CD4-positive, alpha-beta memory T cell (primary cell): Measurements from ENCODE around the gene SLC25A4. TPM values are rescaled to one million over a fixed set of nuclear protein-coding genes. Genes with fewer than 3 reads are reported as not detected.
"Not testable (repeated sequence)": the region's sequence is repeated elsewhere in the genome, so short reads cannot be mapped to it uniquely, and the experiment has no call there.

Experiments used
- CTCF ChIA-PET: fragments of 350-600 bp; sonication (Branson Sonifier 250); formaldehyde crosslinking; loops from one replicate; lab custom pipeline; 2021; ENCODE audit warnings: inconsistent platforms; ENCODE audit not compliant: partially characterized antibody; lab: Charles Lee
- POLR2A ChIA-PET: fragments of 350-600 bp; sonication (Branson Sonifier 250); formaldehyde crosslinking; loops from one replicate; lab custom pipeline; 2021; ENCODE audit not compliant: partially characterized antibody; lab: Charles Lee
- DNase-seq, 5 donors: peaks; one replicate each; pipeline versions ENCODE4 v3.0.0 to v3.0.0-alpha.2; 2020 to 2022; ENCODE audit warnings: mixed read lengths in 1 of 5
- H3K27ac ChIP-seq: one replicate; pipeline ENCODE4 v1.7.0; 2013; ENCODE audit warnings: low read depth, low read length
- H3K27me3 ChIP-seq: 2 replicates; pipeline ENCODE4 v1.7.0; 2013; ENCODE audit warnings: mild to moderate bottlenecking, low read length, moderate library complexity; ENCODE audit not compliant: insufficient read depth
- H3K36me3 ChIP-seq: 2 replicates; pipeline ENCODE4 v1.7.0; 2013; ENCODE audit warnings: mild to moderate bottlenecking, low read length, moderate library complexity; ENCODE audit not compliant: insufficient read depth
- H3K4me1 ChIP-seq: 2 replicates; pipeline ENCODE4 v1.7.0; 2013; ENCODE audit warnings: mild to moderate bottlenecking, low read length, moderate library complexity; ENCODE audit not compliant: insufficient read depth
- H3K4me3 ChIP-seq, 2 donors: one replicate each; pipeline ENCODE4 v1.7.0; 2013; ENCODE audit warnings: low read length in 2 of 2, mild to moderate bottlenecking in 1 of 2
- H3K9me3 ChIP-seq, 2 donors: one replicate each; pipeline ENCODE4 v1.7.0; 2013; ENCODE audit warnings: low read length in 2 of 2, control low read depth in 1 of 2; ENCODE audit not compliant: control insufficient read depth in 1 of 2
- H3K27ac Mint-ChIP-seq, 7 donors: one replicate each; pipeline ENCODE4 v1.8.0; 2020 to 2021; ENCODE audit warnings: mixed read lengths in 7 of 7, mild to moderate bottlenecking in 6 of 7, inconsistent platforms in 3 of 7, moderate library complexity in 3 of 7
- H3K27me3 Mint-ChIP-seq, 2 donors: one replicate each; pipeline ENCODE4 v1.8.0; 2020 to 2021; ENCODE audit warnings: mixed read lengths in 2 of 2
- H3K36me3 Mint-ChIP-seq, 2 donors: one replicate each; pipeline ENCODE4 v1.8.0; 2020 to 2021; ENCODE audit warnings: mixed read lengths in 2 of 2, inconsistent platforms in 1 of 2, mild to moderate bottlenecking in 1 of 2
- H3K4me1 Mint-ChIP-seq, 4 donors: one replicate each; pipeline ENCODE4 v1.8.0; 2020 to 2021; ENCODE audit warnings: mixed read lengths in 4 of 4, mild to moderate bottlenecking in 1 of 4
- H3K4me3 Mint-ChIP-seq, 8 donors: one replicate each; pipeline ENCODE4 v1.8.0; 2020 to 2021; ENCODE audit warnings: mixed read lengths in 8 of 8, mild to moderate bottlenecking in 7 of 8, moderate library complexity in 6 of 8, inconsistent platforms in 3 of 8
- H3K9me3 Mint-ChIP-seq, 8 donors: one replicate each; pipeline ENCODE4 v1.8.0; 2020 to 2021; ENCODE audit warnings: mixed read lengths in 8 of 8, mild to moderate bottlenecking in 5 of 8, inconsistent platforms in 3 of 8, moderate library complexity in 1 of 8
- intact Hi-C: fragments of 100-400 bp; cut with micrococcal nuclease; formaldehyde crosslinking; loops from one replicate; pipeline ENCODE4 v1.15.1; 2023
- polyA plus RNA-seq, 2 donors: library from polyadenylated mRNA; unstranded; fragments of 300-500 nt; fragmentation: Illumina TruSeq; gene quantifications; one replicate each; pipeline ENCODE4 v1.2.3, GENCODE V29; 2021
- total RNA-seq, 2 experiments: library from RNA; stranded (reverse); gene quantifications; one replicate each; pipeline ENCODE4 v1.2.3, GENCODE V29; 2021

The SLC25A4 gene
- total and polyA plus RNA-seq, 4 experiments from 2014 or later: 6.4 to 9.0 (median 7.5) TPM

GRCh38 chr4:185119467-185119866, 23.6 kb upstream of the SLC25A4 start:
- H3K4me3 ChIP-seq, intact Hi-C loops, H3K4me1 Mint-ChIP-seq, H3K36me3 ChIP-seq, H3K27me3 ChIP-seq, DNase-seq, H3K27ac ChIP-seq, H3K4me3 Mint-ChIP-seq, H3K9me3 Mint-ChIP-seq, POLR2A ChIA-PET, H3K36me3 Mint-ChIP-seq, H3K9me3 ChIP-seq, H3K27ac Mint-ChIP-seq, H3K4me1 ChIP-seq: not testable (repeated sequence)
- CTCF ChIA-PET: interaction anchor here (1.9 kb wide), 1 partner anchor 15 kb away, joined by 8 read pairs; no protein-coding TSS in a partner anchor
- peaks cover 12 to 14% of the 10 kb centered on the region in 2 donors for H3K27me3 Mint-ChIP-seq

GRCh38 chr4:185119927-185120630, 23.0 kb upstream of the SLC25A4 start:
- no peak overlapping the region for H3K27ac Mint-ChIP-seq
- H3K4me3 Mint-ChIP-seq: no peak overlapping the region
- peaks cover 6 to 7% (median 6%) of the 10 kb centered on the region in 4 donors for H3K4me1 Mint-ChIP-seq
- ChIA-PET POLR2A (no interaction called here), CTCF (interaction anchor here (1.9 kb wide), 1 partner anchor 14 kb away, joined by 8 read pairs; no protein-coding TSS in a partner anchor)
- H3K9me3 Mint-ChIP-seq: peaks cover 0 to 2% (median 0%) of the 10 kb centered on the region in 8 donors
- no peaks in the 10 kb centered on the region for H3K36me3 Mint-ChIP-seq
- Histone ChIP-seq H3K36me3 (no peaks in the 10 kb centered on the region), H3K9me3 (no peaks in the 10 kb centered on the region), H3K27me3 (no peaks in the 10 kb centered on the region), H3K27ac (no peak overlapping the region), H3K4me1 (peaks cover 5% of the 10 kb centered on the region), H3K4me3 (no peak overlapping the region)
- intact Hi-C loops: no loop called here
- H3K27me3 Mint-ChIP-seq: peaks cover 14 to 16% of the 10 kb centered on the region in 2 donors
- no peak for DNase-seq

- H3K27me3 Mint-ChIP-seq: peaks cover 16 to 19% of the 10 kb centered on the region in 2 donors
- Histone ChIP-seq H3K36me3 (no peaks in the 10 kb centered on the region), H3K4me3 (no peak overlapping the region), H3K9me3 (no peaks in the 10 kb centered on the region), H3K27ac (no peak overlapping the region), H3K27me3 (no peaks in the 10 kb centered on the region), H3K4me1 (peaks cover 5% of the 10 kb centered on the region)
- no peaks in the 10 kb centered on the region for H3K36me3 Mint-ChIP-seq
- peaks cover 6 to 7% (median 6%) of the 10 kb centered on the region in 4 donors for H3K4me1 Mint-ChIP-seq
- DNase-seq: no peak
- H3K27ac Mint-ChIP-seq: no peak overlapping the region
- ChIA-PET CTCF (interaction anchor here (1.0 kb wide), 1 partner anchor 115 kb away, joined by 3 read pairs; no protein-coding TSS in a partner anchor), POLR2A (no interaction called here)
- peaks cover 0 to 2% (median 0%) of the 10 kb centered on the region in 8 donors for H3K9me3 Mint-ChIP-seq
- H3K4me3 Mint-ChIP-seq: no peak overlapping the region
- intact Hi-C loops: no loop called here
Measured at GRCh38 chr4:185120631-185120946, 22.5 kb upstream of the SLC25A4 start.

GRCh38 chr4:185122681-185123345, 20.3 kb upstream of the SLC25A4 start:
- POLR2A ChIA-PET: no interaction called here

GRCh38 chr4:185124006-185124405, 19.1 kb upstream of the SLC25A4 start:
- Mint-ChIP-seq H3K9me3 (peaks cover 0 to 2% (median 0%) of the 10 kb centered on the region in 8 donors), H3K27ac (no peak overlapping the region), H3K4me1 (peaks cover 10 to 12% (median 11%) of the 10 kb centered on the region in 4 donors), H3K27me3 (peaks cover 19 to 23% of the 10 kb centered on the region in 2 donors), H3K36me3 (no peaks in the 10 kb centered on the region), H3K4me3 (no peak overlapping the region)
- Histone ChIP-seq H3K27ac (no peak overlapping the region), H3K36me3 (no peaks in the 10 kb centered on the region), H3K27me3 (peaks cover 8% of the 10 kb centered on the region), H3K4me1 (peaks cover 18% of the 10 kb centered on the region), H3K9me3 (no peaks in the 10 kb centered on the region), H3K4me3 (no peak overlapping the region)
- no peak for DNase-seq
- ChIA-PET POLR2A (no interaction called here), CTCF (interaction anchor here (1.0 to 2.9 kb wide), 3 partner anchors 9 to 19 kb away, joined by 3 to 15 read pairs (median 4); partner anchors contain the start of gene SLC25A4)
- intact Hi-C loops: no loop called here

More at GRCh38 chr4:185122681-185123345, 20.3 kb upstream of the SLC25A4 start:
- Mint-ChIP-seq H3K4me1 (peaks cover 6 to 7% (median 6%) of the 10 kb centered on the region in 4 donors), H3K27me3 (peaks cover 15 to 18% of the 10 kb centered on the region in 2 donors), H3K4me3 (no peak overlapping the region), H3K36me3 (no peaks in the 10 kb centered on the region), H3K9me3 (peaks cover 0 to 2% (median 0%) of the 10 kb centered on the region in 8 donors), H3K27ac (no peak overlapping the region)
- Histone ChIP-seq H3K36me3 (no peaks in the 10 kb centered on the region), H3K27me3 (no peaks in the 10 kb centered on the region), H3K4me1 (peaks cover 10% of the 10 kb centered on the region), H3K27ac (no peak overlapping the region), H3K4me3 (no peak overlapping the region), H3K9me3 (no peaks in the 10 kb centered on the region)
- intact Hi-C loops: no loop called here
- CTCF ChIA-PET: interaction anchor here (0.8 to 2.9 kb wide), 3 partner anchors 11 to 20 kb away, joined by 3 to 15 read pairs (median 4); partner anchors contain the start of gene SLC25A4
- no peak for DNase-seq

GRCh38 chr4:185127021-185127925, 15.8 kb upstream of the SLC25A4 start:
- Histone ChIP-seq H3K36me3 (no peaks in the 10 kb centered on the region), H3K4me1 (peaks cover 20% of the 10 kb centered on the region), H3K27ac (no peak overlapping the region), H3K4me3 (peak overlapping the region in 1 of 2 donors; percentile 14), H3K9me3 (no peaks in the 10 kb centered on the region), H3K27me3 (peaks cover 10% of the 10 kb centered on the region)
- no peak overlapping the region for H3K27ac Mint-ChIP-seq
- peaks cover 12 to 16% (median 13%) of the 10 kb centered on the region in 4 donors for H3K4me1 Mint-ChIP-seq
- H3K4me3 Mint-ChIP-seq: peak overlapping the region in 7 of 8 donors; percentile 59 to 79 (median 74)
- H3K36me3 Mint-ChIP-seq: no peaks in the 10 kb centered on the region
- intact Hi-C loops: no loop called here
- no peaks in the 10 kb centered on the region for H3K9me3 Mint-ChIP-seq
- H3K27me3 Mint-ChIP-seq: peaks cover 22 to 26% of the 10 kb centered on the region in 2 donors
- ChIA-PET CTCF (interaction anchor here (1.2 kb wide), 1 partner anchor 16 kb away, joined by 3 read pairs; the partner anchor contains the start of gene SLC25A4), POLR2A (interaction anchor here (1.7 kb wide), 1 partner anchor 15 kb away, joined by 6 read pairs; the partner anchor contains the start of gene SLC25A4)
- peak in 1 of 5 donors; percentile 5 for DNase-seq
